EL (cell line): ENCODE measurements around the gene GHR.
A peak's percentile ranks its signal among the peaks of the same experiment; 100 is the strongest.
"Not testable (repeated sequence)": the region's sequence is repeated elsewhere in the genome, so short reads cannot be mapped to it uniquely, and the experiment has no call there.

ENCODE experiments used
- DNase-seq: peaks from one replicate; pipeline ENCODE4 v3.0.0-alpha.2; 2016

GHR gene

GRCh38 chr5:42572313-42572712 is 149.1 kb downstream of the GHR start:
- DNase-seq = no peak

DNA sequence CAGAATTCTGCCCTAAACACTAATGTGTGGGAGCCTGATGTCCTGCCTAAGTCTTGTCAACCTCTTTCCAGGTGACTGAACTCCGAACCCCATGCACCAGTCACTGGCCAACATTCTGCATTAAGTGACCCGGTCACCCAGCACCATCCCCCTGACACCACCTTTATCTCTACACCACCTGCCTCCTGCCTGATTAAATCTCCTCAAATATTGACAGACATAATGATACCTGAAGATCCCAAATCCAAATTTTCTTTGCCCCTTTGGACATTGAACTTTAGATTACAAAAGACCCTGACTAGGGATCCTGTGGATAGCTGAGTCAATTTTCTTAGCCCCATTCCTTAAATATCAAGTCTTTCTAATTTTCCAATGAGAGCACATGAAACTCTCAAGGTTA is 150.1 kb downstream of the GHR start:
- DNase-seq = no peak

GRCh38 chr5:42575914-42576313 is 152.7 kb downstream of the GHR start:
- DNase-seq = not testable (repeated sequence)

DNA sequence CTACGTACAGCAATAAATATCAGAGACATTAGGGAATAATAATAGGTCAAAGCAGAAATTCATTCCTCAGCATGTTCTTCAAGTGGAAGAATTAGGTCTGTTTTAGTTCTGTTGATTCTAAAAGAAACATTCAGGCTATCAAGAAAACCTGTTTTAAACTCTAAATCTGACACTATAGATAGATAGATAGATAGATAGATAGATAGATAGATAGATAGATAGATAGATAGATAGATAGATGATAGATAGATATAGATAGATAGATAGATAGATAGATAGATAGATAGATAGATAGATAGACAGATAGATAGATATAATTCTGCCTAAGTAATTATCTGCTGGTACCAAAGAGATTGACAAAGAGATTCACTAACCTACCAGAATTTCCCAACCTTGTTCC is 155.7 kb downstream of the GHR start:
- not testable (repeated sequence) for DNase-seq

GRCh38 chr5:42579320-42579719 is 156.1 kb downstream of the GHR start:
- no peak for DNase-seq

DNA sequence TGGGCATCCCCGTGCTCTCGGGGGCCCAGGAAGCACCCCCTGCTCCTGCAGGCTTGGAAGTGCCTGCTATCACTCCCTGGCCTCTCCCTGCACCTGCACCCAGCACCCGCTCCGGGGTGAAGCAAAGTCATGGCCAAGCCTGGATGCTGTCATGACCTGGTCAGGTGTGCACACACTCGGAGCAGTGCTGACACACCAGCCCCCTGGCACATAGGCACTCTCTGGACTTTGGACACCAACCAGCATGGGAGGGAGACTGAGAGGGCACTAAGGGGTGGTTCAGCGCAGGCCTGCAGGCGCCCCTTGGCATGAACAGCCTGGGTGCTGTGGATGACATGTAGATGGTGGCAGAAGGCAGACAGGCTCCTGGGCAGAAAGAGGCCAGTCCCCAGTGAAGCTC is 158.6 kb downstream of the GHR start:
- no peak for DNase-seq

- no peak for DNase-seq
Measured at GRCh38 chr5:42582723-42583122, 159.5 kb downstream of the GHR start.

GRCh38 chr5:42583322-42583721 is 160.1 kb downstream of the GHR start:
- DNase-seq = peak; percentile 46

DNA sequence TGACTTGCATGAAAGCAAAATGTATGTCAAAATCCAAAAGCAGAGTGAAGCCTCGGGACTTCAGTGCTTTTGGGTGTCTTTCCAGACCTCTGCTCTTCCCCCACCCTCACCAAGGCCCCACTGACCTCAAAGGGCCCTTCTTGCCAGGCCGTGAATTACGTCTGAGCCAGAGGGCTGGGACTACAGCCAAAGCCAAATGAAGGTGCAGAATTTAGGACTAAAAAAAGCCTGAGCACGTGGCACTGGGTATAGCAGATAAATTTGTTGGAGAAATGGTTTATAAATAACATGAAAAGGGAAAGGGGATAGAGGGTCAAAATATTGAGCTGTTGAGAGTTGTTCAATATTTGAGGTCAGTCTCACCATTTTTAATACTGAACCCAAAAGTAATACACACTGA is 163.4 kb downstream of the GHR start:
- DNase-seq = no peak

GRCh38 chr5:42587096-42587723 is 164.0 kb downstream of the GHR start:
- DNase-seq = no peak

DNA sequence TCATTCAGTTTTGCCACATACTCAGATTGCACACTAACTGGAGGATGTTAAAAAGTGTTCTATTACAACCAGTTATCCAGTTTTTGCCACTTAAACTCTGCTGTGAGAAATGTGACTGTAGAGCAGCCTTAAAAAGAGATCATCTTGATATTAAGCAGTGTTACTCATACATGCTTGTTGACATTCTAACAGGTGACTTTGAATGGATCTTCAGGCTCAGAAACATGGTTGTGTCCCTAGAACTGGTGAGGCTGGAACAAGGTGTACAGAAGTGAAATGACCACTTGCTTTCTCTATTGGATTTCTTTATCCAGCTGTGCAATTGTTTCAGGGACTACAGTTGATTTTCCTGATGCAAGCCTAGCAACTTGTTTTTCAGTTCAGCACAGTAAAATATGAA is 167.3 kb downstream of the GHR start:
- no peak for DNase-seq

- DNase-seq = no peak
Measured at GRCh38 chr5:42591015-42591414, 167.8 kb downstream of the GHR start.

DNA sequence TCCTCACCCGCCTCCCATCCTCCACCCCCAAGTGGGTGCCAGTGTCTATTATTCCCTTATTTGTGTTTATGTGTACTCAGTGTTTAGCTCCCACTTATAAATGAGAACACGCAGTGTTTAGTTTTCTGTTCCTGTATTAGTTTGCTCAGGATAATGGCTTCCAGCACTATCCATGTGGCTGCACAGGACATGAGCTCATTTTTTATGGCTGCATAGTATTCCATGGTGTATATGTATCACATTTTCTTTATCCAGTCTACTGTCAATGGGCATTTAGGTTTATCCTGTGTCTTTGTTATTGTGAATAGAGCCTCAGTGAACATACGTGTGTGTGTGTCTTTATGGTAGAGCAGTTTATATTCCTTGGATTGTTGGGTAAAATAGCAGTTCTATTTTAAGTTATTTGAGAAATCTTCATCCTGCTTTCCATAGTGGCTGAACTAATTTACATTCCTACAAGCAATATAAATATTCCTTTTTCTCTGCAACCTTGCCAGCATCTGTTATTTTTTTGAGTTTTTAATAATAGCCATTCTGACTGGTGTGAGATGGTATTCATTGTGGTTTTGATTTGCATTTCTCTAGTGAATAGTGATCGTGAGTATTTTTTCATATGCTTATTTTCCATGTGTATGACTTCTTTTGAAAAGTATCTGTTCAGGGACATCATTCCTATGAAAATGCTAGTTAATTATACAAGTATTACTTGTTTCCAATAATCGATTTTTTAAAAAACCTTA is 169.3 kb downstream of the GHR start:
- no peak for DNase-seq

- no peak for DNase-seq
Measured at GRCh38 chr5:42593591-42593990, 170.4 kb downstream of the GHR start.

DNA sequence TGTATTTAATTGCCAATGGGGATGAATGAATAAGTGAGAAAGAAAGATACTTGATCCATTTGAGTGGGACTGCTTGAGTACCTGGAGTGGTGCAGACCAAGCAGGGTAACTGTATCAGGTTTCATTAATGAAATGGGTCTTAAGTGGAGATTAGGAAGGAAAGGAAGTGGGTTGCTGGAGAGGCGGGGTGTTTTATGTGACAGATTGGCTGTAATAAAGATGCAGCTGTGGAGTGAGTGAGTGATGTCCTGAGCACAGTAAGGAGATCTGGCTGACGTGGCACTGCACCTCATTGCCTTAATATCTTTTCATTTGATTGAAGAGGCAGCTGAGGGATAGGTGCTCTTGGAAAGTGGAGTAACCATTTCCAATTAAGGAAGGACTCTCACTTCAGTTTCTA is 172.4 kb downstream of the GHR start:
- DNase-seq = no peak

DNA sequence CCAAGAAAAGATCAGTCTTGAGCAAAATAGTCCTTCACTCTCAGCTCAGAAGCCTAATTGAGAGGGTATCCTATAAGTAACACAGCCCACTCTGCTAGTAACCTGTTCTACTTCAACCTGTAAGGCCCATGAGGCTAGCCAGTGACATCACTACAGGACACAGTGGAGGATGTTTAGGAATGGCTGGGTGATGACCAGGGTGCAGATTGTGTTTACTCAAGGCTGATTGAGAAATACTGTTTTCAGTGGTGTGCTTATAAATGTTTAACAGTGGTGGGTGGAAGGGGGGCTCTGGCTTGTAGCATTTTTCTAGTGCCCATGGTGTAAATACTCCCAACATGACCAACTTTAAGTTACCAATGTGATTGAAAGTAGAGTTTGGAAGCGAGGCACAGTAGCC is 173.6 kb downstream of the GHR start:
- no peak for DNase-seq

GRCh38 chr5:42597318-42597937 is 174.2 kb downstream of the GHR start:
- DNase-seq = no peak

DNA sequence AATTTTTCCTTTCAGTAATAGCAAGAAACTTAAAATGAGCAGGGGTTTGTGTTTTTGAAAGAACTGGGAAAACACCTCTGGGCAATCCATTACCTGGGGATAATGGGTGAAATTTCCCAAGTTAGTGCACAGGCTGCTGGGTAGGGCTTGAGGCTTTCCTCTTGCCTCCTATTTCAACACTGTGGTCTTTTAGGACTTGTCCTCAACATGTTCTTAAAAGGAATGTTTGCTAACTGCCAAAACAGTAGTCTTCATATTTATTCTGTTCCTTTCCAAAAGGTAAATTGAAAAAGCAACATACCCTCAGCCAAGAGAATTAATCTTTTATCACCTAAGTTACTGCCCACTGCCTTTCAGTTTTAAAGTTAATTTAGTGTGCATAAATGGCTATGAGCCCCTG is 175.1 kb downstream of the GHR start:
- DNase-seq = no peak

DNA sequence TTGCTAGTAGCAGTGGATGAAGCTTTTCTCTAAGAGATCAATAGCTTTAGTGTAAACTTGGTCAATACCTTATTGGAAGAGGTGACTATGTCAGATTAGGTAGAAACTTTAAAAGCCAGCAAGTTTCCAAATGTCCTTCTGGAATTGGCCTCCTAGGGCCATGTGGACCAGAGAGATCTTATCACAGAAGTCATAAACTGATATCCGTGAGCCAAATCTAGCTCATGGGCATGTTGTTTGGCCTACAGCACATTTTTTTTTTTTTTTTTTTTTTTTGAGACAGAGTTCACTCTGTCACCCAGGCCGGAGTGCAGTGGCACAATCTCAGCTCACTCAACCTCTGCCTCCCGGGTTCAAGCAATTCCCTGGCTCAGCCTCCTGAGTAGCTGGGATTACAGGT is 175.9 kb downstream of the GHR start:
- DNase-seq = no peak

DNA sequence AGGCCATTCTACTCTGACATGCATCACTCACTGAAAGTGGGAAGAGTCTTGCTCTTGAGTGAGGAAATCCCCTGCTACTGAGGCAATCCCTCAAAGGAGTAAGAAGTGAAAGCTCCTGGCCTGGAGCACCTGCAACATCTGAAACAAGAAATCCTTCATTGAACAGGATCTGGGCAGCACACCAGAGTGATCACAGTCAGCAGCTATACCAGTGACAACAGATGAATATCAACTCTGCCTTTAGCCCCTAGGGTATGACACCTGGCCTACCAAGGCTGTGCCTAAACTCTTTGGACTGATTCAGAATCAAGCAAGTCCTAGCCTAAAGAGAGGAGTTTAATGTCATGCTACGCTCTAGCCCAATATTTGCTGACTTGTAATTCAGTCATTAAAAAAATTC is 177.2 kb downstream of the GHR start:
- no peak for DNase-seq

- no peak for DNase-seq
Measured at GRCh38 chr5:42604171-42604711, 181.0 kb downstream of the GHR start.

DNA sequence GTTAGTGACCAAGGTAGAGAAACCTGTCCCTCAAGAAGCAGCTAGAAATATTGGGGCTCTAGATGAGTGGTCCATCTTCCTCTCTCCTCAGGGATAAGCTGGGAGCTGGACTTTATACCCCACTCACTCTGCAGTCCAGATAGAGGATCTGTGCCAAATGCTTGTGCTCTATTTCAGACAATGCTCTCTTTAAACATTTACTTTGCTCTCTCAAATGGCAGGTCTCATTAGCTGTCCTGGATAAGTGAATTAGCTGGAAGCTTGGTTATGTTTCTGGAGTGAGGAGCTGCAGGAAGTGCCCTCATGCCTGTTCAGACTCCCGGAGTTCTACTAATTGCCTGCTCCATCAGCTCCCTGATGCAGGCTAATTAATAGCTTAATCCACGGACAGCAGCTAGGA is 182.3 kb downstream of the GHR start:
- DNase-seq = no peak

DNA sequence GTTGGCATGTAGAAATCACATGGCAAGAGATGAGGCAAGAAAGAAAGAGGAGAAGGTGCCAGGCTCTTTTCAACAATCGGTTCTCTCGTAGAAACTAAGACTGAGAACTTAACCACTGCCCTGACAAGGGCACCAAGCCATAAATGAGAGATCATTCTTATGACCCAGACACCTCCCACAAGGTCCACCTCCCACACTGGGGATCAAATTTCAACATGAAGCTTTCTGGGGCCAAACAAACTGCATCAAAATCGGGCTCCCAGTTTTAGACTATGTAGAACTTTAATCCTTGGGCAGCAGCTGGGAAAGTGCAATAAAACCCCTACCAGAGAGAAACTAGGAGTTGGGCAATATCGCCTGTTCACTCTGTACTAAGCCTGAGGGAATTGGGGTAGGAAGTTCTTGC is 183.2 kb downstream of the GHR start:
- no peak for DNase-seq

- no peak for DNase-seq
Measured at GRCh38 chr5:42611437-42611836, 188.2 kb downstream of the GHR start.
